GM12873 (cell line): ENCODE measurements around the gene PSD.

Experiments used
- TF ChIP-seq, protein P1 (sequence below): IDR thresholded peaks from 2 replicates; pipeline ENCODE4 v1.5.1; 2012; ENCODE audit warnings: low read depth, mild to moderate bottlenecking, moderate library complexity, low read length, control low read depth; ENCODE audit not compliant: insufficient read depth; ENCODE audit errors: missing control alignments

The PSD gene

DNA sequence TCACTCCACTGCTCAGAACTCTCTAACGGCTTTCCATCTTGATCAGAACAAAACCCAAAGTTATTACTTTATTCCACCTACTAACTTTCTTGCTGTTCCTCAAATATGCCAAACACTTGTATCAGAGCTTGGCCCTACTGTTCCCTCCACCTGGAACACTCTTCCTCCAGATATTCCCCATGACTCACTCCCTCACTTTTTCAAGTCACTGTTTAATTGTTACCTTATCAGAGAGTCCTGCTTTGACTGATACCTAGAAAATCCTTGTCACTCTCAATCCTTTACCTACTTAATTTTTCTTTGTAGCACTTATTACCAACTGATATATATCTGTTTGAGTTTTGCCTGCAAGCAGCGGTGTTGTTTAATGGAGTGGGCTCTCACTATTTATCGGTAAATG lies 28.7 kb downstream of the PSD start:
- TF ChIP-seq, protein P1, sequence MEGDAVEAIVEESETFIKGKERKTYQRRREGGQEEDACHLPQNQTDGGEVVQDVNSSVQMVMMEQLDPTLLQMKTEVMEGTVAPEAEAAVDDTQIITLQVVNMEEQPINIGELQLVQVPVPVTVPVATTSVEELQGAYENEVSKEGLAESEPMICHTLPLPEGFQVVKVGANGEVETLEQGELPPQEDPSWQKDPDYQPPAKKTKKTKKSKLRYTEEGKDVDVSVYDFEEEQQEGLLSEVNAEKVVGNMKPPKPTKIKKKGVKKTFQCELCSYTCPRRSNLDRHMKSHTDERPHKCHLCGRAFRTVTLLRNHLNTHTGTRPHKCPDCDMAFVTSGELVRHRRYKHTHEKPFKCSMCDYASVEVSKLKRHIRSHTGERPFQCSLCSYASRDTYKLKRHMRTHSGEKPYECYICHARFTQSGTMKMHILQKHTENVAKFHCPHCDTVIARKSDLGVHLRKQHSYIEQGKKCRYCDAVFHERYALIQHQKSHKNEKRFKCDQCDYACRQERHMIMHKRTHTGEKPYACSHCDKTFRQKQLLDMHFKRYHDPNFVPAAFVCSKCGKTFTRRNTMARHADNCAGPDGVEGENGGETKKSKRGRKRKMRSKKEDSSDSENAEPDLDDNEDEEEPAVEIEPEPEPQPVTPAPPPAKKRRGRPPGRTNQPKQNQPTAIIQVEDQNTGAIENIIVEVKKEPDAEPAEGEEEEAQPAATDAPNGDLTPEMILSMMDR = no peak

DNA sequence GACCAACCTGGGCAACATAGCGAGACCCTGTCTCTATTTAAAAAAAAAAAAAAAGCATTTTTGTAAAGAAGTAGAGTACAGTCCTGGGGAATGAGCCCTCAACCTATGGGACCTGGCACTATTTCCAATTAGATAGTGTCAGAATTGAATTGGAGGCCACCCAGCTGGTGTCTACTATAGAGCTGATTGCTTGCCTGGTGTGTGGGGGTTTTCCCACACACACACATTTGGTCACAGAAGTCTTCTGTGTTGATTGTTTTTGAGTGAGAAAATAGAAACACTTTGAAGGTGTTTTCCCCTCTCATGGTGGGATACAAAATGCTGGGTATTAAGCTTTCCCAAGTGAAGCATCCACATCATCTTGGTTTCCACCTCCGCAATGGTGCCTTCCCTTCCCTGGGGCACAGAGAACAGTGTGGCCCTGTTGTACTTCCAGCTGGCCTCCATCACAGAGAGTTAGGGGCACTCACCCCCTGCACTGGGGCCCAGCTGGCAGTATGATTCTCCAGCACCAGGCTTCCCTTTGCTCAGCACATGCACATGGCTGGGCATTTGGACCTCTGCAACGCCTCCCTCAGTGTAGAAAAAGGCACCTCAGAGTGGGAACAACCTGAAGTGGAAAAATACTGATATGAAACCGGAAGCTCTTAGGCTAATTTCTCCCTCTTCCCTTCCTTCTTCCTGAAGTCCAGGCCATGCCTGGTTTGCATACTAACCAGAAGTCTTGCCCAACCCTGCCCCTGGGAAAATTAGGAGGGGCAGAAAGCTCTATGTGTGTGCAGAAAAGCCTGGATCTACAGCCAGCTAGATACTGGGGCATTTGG lies 33.8 kb downstream of the PSD start:
- TF ChIP-seq, protein P1 = no peak

DNA sequence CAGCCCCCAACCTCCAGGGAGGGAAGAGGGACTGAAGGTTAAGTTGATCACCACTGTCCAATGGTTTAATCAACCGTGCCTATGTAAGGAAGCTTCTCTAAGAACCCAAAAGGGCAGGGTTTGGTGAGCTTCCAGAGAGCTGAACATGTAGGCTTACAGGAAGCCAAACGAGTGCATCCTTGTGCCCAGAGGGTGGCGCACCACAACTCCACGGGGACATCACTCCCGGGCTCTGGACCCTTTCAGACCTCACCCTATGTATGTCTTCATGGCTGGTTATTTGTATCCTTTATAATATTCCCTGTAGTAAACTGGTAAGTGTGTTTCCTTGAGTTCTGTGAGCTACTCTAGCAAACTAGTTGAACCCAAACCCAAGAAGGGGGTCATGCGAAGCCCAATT lies 34.5 kb downstream of the PSD start:
- TF ChIP-seq, protein P1 = peak; percentile 49

DNA sequence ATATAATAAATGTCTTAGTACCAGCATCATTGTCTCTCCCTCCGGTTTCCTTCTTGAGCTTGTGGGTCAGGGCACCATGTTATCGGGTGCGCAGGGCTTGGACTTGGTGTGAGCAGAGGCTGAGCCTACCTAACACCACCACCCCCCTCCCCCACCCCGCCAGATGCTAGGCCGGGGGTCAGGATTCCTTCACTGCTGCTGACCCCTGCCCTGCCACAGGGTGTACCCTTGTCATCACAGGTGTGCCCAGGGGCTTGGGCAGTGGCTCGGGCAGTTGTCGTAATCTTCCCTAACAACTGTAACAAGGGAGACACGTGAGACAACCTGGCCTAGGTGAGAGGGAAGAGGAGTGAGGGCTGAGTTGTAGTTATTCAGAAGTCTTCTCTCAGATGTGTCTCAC lies 35.7 kb downstream of the PSD start:
- TF ChIP-seq, protein P1 = no peak

DNA sequence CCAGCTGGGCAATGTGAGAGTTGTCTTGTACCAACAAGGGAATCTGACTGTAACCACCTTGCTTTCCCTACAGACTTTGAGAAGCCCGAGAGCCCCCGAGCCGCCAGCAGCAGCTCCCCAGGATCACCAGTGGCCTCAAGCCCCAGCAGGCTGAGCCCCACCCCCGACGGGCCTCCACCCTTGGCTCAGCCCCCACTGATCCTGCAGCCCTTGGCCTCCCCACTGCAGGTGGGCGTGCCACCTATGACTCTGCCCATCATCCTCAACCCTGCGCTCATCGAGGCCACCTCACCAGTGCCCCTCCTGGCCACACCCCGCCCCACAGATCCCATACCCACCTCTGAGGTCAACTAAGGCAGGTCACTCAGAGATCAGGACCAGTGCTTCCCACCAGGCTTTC lies 36.6 kb downstream of the PSD start:
- TF ChIP-seq, protein P1 = no peak

DNA sequence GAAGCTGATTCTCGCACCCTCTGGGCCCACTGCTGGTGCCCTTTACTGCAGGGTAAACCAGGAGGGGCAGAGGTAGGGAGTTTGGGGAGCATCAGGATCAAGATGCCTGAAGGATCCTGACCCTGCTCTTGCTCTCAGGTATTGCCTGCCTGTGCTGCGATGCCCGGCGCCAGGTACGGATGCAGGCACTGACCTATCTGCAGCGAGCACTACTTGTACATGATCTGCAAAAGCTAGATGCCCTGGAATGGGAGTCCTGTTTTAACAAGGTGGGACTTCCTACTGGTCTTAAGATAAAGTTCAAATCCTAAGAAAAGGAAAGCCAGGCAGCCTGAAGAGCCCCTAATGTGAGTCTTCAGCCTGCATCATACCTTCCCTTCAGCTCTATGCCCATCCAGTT lies 39.2 kb downstream of the PSD start:
- TF ChIP-seq, protein P1 = no peak

DNA sequence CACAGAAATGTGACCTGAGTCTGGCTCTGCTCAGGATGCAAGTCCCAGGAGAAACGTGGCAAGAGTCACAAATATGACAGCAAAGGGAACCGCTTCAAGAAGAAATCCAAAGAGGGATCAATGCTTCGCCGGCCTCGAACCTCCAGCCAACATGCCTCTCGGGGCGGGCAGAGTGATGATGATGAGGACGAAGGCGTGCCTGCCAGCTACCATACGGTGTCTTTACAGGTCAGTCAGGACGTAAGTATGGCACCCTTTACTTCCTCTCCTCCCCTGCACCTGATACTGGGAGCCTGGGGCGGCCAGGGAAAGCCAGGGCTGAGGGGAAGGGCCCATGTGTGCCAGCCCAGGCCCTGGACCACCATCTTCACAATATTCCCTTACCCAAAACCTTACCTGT lies 41.7 kb downstream of the PSD start:
- TF ChIP-seq, protein P1 = no peak
